H9 (cell line): ENCODE data around the gene FAM240A. TPM values are rescaled to one million over a fixed set of nuclear protein-coding genes. Genes with fewer than 3 reads are reported as not detected.

Source experiments
- DNase-seq: peaks from one replicate; pipeline ENCODE4 v3.0.0-alpha.2; 2017
- H2AFZ ChIP-seq: one replicate; pipeline ENCODE4 v1.6.1; 2013; ENCODE audit warnings: mild to moderate bottlenecking, low read length, control low read depth, moderate library complexity
- H2AK5ac ChIP-seq: 2 replicates; pipeline ENCODE4 v1.6.1; 2013; ENCODE audit warnings: low read length, control low read depth, mixed read lengths; ENCODE audit not compliant: insufficient read length
- H2BK120ac ChIP-seq: one replicate; pipeline ENCODE4 v1.6.1; 2013; ENCODE audit warnings: low read depth, mild to moderate bottlenecking, low read length, control low read depth, inconsistent platforms; ENCODE audit not compliant: poor library complexity, severe bottlenecking
- H2BK12ac ChIP-seq: 2 replicates; pipeline ENCODE4 v1.6.1; 2013; ENCODE audit warnings: low read length, control low read depth, mixed read lengths, low read depth; ENCODE audit not compliant: insufficient read length
- H2BK15ac ChIP-seq: 2 replicates; pipeline ENCODE4 v1.6.1; 2013; ENCODE audit warnings: low read depth, low read length, control low read depth
- H2BK20ac ChIP-seq: one replicate; pipeline ENCODE4 v1.6.1; 2013; ENCODE audit warnings: low read depth, mild to moderate bottlenecking, low read length, control low read depth, inconsistent platforms; ENCODE audit not compliant: poor library complexity, severe bottlenecking
- H2BK5ac ChIP-seq: 2 replicates; pipeline ENCODE4 v1.6.1; 2013; ENCODE audit warnings: low read length, control low read depth, mixed read lengths; ENCODE audit not compliant: insufficient read length
- H3K14ac ChIP-seq: 2 replicates; pipeline ENCODE4 v1.6.1; 2013; ENCODE audit warnings: low read length, control low read depth; ENCODE audit not compliant: insufficient read depth
- H3K18ac ChIP-seq: 2 replicates; pipeline ENCODE4 v1.6.1; 2013; ENCODE audit warnings: low read depth, mild to moderate bottlenecking, mixed read lengths, low read length, control low read depth; ENCODE audit not compliant: insufficient read length
- H3K23ac ChIP-seq: 2 replicates; pipeline ENCODE4 v1.6.1; 2013; ENCODE audit warnings: low read length, control low read depth, mixed read lengths, low read depth; ENCODE audit not compliant: insufficient read length
- H3K23me2 ChIP-seq: 2 replicates; pipeline ENCODE4 v1.6.1; 2013; ENCODE audit warnings: low read depth, mild to moderate bottlenecking, mixed read lengths, low read length, control low read depth; ENCODE audit not compliant: insufficient read length, poor library complexity, severe bottlenecking
- H3K27ac ChIP-seq: 2 replicates; pipeline ENCODE4 v1.5.1; 2013; ENCODE audit warnings: low read length, control low read depth, mixed read lengths, low read depth; ENCODE audit not compliant: insufficient read length
- H3K27me3 ChIP-seq: 2 replicates; pipeline ENCODE4 v1.6.1; 2013; ENCODE audit warnings: low read length, control low read depth, inconsistent platforms; ENCODE audit not compliant: insufficient read depth
- H3K4ac ChIP-seq: 2 replicates; pipeline ENCODE4 v1.6.1; 2013; ENCODE audit warnings: low read depth, mild to moderate bottlenecking, control low read depth, inconsistent platforms, low read length, moderate library complexity
- H3K4me1 ChIP-seq: 2 replicates; pipeline ENCODE4 v1.6.1; 2013; ENCODE audit warnings: low read length, control low read depth, inconsistent platforms; ENCODE audit not compliant: insufficient read depth
- H3K4me2 ChIP-seq: 2 replicates; pipeline ENCODE4 v1.6.1; 2013; ENCODE audit warnings: low read length, control low read depth, mixed read lengths; ENCODE audit not compliant: insufficient read length, insufficient read depth
- H3K56ac ChIP-seq: 2 replicates; pipeline ENCODE4 v1.6.1; 2013; ENCODE audit warnings: low read depth, mild to moderate bottlenecking, mixed read lengths, low read length, control low read depth; ENCODE audit not compliant: insufficient read length
- H3K79me1 ChIP-seq: 2 replicates; pipeline ENCODE4 v1.6.1; 2013; ENCODE audit warnings: low read depth, mild to moderate bottlenecking, moderate library complexity, low read length, control low read depth, inconsistent platforms; ENCODE audit not compliant: insufficient read depth, poor library complexity, severe bottlenecking
- H3K79me2 ChIP-seq: 2 replicates; pipeline ENCODE4 v1.6.1; 2013; ENCODE audit warnings: low read length, control low read depth, inconsistent platforms; ENCODE audit not compliant: insufficient read depth
- H3K9ac ChIP-seq: 2 replicates; pipeline ENCODE4 v1.6.1; 2013; ENCODE audit warnings: low read length, control low read depth, mixed read lengths; ENCODE audit not compliant: insufficient read length; ENCODE audit errors: extremely low read depth
- H3K9me3 ChIP-seq: one replicate; pipeline ENCODE4 v1.6.1; 2013; ENCODE audit warnings: low read depth, low read length, inconsistent platforms; ENCODE audit not compliant: control insufficient read depth
- H3T11ph ChIP-seq: one replicate; pipeline ENCODE4 v1.6.1; 2013; ENCODE audit warnings: mild to moderate bottlenecking, low read length, control low read depth, inconsistent platforms
- H4K20me1 ChIP-seq: one replicate; pipeline ENCODE4 v1.6.1; 2013; ENCODE audit not compliant: control insufficient read depth, insufficient read length, insufficient read depth
- H4K5ac ChIP-seq: 2 replicates; pipeline ENCODE4 v1.6.1; 2013; ENCODE audit warnings: low read depth, mild to moderate bottlenecking, mixed read lengths, low read length, control low read depth; ENCODE audit not compliant: insufficient read length
- H4K8ac ChIP-seq: replicated peaks from 2 replicates; pipeline ENCODE4 v1.6.1; 2013; ENCODE audit warnings: low read length, control low read depth, mixed read lengths, low read depth; ENCODE audit not compliant: insufficient read length
- H4K91ac ChIP-seq: 2 replicates; pipeline ENCODE4 v1.6.1; 2013; ENCODE audit warnings: low read depth, mild to moderate bottlenecking, moderate library complexity, mixed read lengths, low read length, control low read depth; ENCODE audit not compliant: insufficient read length
- H3K27ac Mint-ChIP-seq, 3 experiments: 2 replicates in 2 of 3; 3 replicates in 1 of 3; pipeline ENCODE4 v1.8.0; 2020 to 2021; ENCODE audit warnings: mixed read lengths in 3 of 3, mild to moderate bottlenecking in 1 of 3, moderate library complexity in 1 of 3
- H3K27me3 Mint-ChIP-seq: 2 replicates; pipeline ENCODE4 v1.8.0; 2021; ENCODE audit warnings: low read depth, mild to moderate bottlenecking, moderate library complexity, mixed read lengths
- H3K36me3 Mint-ChIP-seq, 3 experiments: 2 replicates in 2 of 3; 3 replicates in 1 of 3; pipeline ENCODE4 v1.8.0; 2020 to 2021; ENCODE audit warnings: low read depth in 3 of 3, mixed read lengths in 3 of 3; ENCODE audit not compliant: insufficient read depth in 1 of 3
- H3K4me1 Mint-ChIP-seq, 2 experiments: 2 replicates each; pipeline ENCODE4 v1.8.0; 2020; ENCODE audit warnings: mixed read lengths in 2 of 2
- H3K4me3 Mint-ChIP-seq, 2 experiments: 2 replicates in 1 of 2; 3 replicates in 1 of 2; pipeline ENCODE4 v1.8.0; 2020 to 2021; ENCODE audit warnings: mild to moderate bottlenecking in 2 of 2, mixed read lengths in 2 of 2, moderate library complexity in 1 of 2
- H3K9me3 Mint-ChIP-seq, 2 experiments: 2 replicates in 1 of 2; 3 replicates in 1 of 2; pipeline ENCODE4 v1.8.0; 2020; ENCODE audit warnings: mild to moderate bottlenecking in 2 of 2, mixed read lengths in 2 of 2, moderate library complexity in 1 of 2
- WGBS: extraction: QIAGEN DNeasy Blood & Tissue Kit; methylation state at CpG from one replicate; pipeline ENCODE4 v1.1.7; 2013; ENCODE audit warnings: missing lambda C conversion rate, low lambda C conversion rate, mixed read lengths; ENCODE audit not compliant: insufficient read length; ENCODE audit errors: extremely low coverage; 5-methylcytosine and 5-hydroxymethylcytosine counted together
- long read RNA-seq: library from polyadenylated mRNA; unstranded; transcript quantifications from one replicate; pipeline ENCODE4 v2.0.0, GENCODE V29; 2020
- total RNA-seq: library from RNA; stranded (reverse); gene quantifications from 2 replicates; pipeline ENCODE4 v1.2.1, GENCODE V29; 2021
- TF ChIP-seq, protein P1 (sequence below): fragments of 200-600 bp; sonication (generic); conservative IDR thresholded peaks from 3 replicates; pipeline ENCODE4 v1.8.0; 2021; ENCODE audit warnings: antibody characterized with exemption, mild to moderate bottlenecking

The FAM240A gene
- total RNA-seq: 0.11 TPM in 1 of 2 replicates, not detected in the other
- long read RNA-seq: 0 reads

DNA sequence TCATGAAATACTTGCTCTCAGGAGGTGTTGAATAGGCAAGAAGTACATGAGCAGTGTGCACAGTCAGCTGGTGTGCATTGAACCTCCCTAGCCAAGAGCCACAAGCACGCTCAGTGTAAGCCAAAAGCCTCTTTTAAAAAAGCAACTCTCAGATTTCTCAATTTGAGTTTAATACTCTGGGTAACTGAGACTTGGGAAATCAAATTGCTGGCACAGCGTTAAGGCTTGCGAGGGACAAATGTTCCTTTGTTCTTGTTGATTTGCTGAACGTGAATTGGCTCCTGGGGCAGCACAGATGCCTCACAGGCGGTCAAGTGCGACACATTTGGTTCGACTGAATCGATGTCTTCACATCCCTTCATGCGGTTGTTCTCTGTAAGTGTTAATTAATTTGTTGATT is at the start of gene FAM240A:
TSS of gene FAM240A (plus strand) at position 202 of the 400 bp plus-strand sequence. CDS start at position 361, 159 bp downstream.
- TF ChIP-seq, protein P1, sequence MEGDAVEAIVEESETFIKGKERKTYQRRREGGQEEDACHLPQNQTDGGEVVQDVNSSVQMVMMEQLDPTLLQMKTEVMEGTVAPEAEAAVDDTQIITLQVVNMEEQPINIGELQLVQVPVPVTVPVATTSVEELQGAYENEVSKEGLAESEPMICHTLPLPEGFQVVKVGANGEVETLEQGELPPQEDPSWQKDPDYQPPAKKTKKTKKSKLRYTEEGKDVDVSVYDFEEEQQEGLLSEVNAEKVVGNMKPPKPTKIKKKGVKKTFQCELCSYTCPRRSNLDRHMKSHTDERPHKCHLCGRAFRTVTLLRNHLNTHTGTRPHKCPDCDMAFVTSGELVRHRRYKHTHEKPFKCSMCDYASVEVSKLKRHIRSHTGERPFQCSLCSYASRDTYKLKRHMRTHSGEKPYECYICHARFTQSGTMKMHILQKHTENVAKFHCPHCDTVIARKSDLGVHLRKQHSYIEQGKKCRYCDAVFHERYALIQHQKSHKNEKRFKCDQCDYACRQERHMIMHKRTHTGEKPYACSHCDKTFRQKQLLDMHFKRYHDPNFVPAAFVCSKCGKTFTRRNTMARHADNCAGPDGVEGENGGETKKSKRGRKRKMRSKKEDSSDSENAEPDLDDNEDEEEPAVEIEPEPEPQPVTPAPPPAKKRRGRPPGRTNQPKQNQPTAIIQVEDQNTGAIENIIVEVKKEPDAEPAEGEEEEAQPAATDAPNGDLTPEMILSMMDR: no peak
- Mint-ChIP-seq H3K4me3 (no peak within 1 kb of the TSS), H3K36me3 (no peaks in the 10 kb centered on the region), H3K27me3 (peaks cover 6% of the 10 kb centered on the region), H3K27ac (no peak within 1 kb of the TSS), H3K4me1 (peaks cover 31 to 36% of the 10 kb centered on the region in 2 experiments), H3K9me3 (no peaks in the 10 kb centered on the region)
- Histone ChIP-seq H3T11ph (no peak within 1 kb of the TSS), H2BK12ac (no peak within 1 kb of the TSS), H2BK5ac (no peak within 1 kb of the TSS), H3K4ac (no peak within 1 kb of the TSS), H3K9me3 (no peaks in the 10 kb centered on the region), H3K9ac (no peak within 1 kb of the TSS), H4K5ac (no peak within 1 kb of the TSS), H3K14ac (no peak within 1 kb of the TSS), H3K4me2 (no peak within 1 kb of the TSS), H3K27ac (no peak within 1 kb of the TSS), H2BK120ac (no peak within 1 kb of the TSS), H3K4me1 (no peaks in the 10 kb centered on the region; the same call in 1 of the 2 replicates), H4K20me1 (no peaks in the 10 kb centered on the region), H3K27me3 (no peaks in the 10 kb centered on the region; the same call in 1 of the 2 replicates), H3K56ac (no peak within 1 kb of the TSS), H4K8ac (no peak within 1 kb of the TSS), H2BK15ac (no peak within 1 kb of the TSS), H3K23me2 (no peaks in the 10 kb centered on the region), H2AFZ (no peak within 1 kb of the TSS), H3K79me2 (no peaks in the 10 kb centered on the region), H3K23ac (no peak within 1 kb of the TSS), H3K18ac (no peak within 1 kb of the TSS), H2BK20ac (no peak within 1 kb of the TSS), H4K91ac (no peak within 1 kb of the TSS), H3K79me1 (no peaks in the 10 kb centered on the region), H2AK5ac (no peak within 1 kb of the TSS)
- DNase-seq: no peak
- WGBS: no CpG with 5 or more reads among the region's 9 CpGs
